ENCODE measurements around the gene HBG1.

Gene HBG1

DNA sequence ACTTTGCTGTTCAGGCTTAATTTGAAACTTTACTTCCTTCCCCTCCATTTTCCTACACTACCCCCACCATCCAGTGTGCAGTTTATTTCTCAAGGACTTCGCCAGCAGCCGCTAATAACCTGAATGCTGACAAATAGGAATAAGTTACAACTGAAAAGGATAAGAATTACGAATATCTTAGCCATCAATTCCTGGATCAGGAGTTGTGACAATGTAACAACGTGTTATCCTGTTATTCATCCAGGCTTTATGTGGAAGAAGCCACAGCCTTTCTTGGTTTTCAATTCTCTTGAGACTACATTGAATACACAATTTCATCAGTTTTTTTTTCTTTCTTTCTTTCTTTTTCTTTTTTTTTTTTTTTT, 5.9 kb downstream of the HBG1 start:
- POLR2A ChIA-PET: no interaction called here
- Histone ChIP-seq H3K27ac (ENCODE audit: extremely low read depth, low read depth, low read length) (no peak overlapping the region), H3K4me3 (ENCODE audit: low read depth, low read length) (no peak overlapping the region), H3K4me1 (ENCODE audit: control insufficient read depth, insufficient read depth, low read length) (no peaks in the 10 kb centered on the region), H3K9me3 (ENCODE audit: control insufficient read depth, insufficient read depth, low read depth, low read length) (no peaks in the 10 kb centered on the region), H3K36me3 (ENCODE audit: control insufficient read depth in 2 of 2, insufficient read depth in 1 of 2, low read length in 2 of 2) (no peaks in the 10 kb centered on the region)
- CTCF ChIA-PET: no interaction called here
- no peak for TF ChIP-seq ZFP69B (tag by site-specific recombination; IDR thresholded peaks at IDR 0.05)
- TF ChIP-seq ZBTB17 (tag by site-specific recombination; IDR thresholded peaks at IDR 0.05): no peak
- no peak for TF ChIP-seq ZNF138 (tag by site-specific recombination; IDR thresholded peaks at IDR 0.05; ENCODE audit: borderline replicate concordance)
- no peak for TF ChIP-seq GLIS2 (tag by site-specific recombination; IDR thresholded peaks at IDR 0.05)
- no peak for TF ChIP-seq ZNF48 (tag by site-specific recombination; IDR thresholded peaks at IDR 0.05)
- no peak for TF ChIP-seq HOXC10 (CRISPR knock-in tag; IDR thresholded peaks at IDR 0.05)

DNA sequence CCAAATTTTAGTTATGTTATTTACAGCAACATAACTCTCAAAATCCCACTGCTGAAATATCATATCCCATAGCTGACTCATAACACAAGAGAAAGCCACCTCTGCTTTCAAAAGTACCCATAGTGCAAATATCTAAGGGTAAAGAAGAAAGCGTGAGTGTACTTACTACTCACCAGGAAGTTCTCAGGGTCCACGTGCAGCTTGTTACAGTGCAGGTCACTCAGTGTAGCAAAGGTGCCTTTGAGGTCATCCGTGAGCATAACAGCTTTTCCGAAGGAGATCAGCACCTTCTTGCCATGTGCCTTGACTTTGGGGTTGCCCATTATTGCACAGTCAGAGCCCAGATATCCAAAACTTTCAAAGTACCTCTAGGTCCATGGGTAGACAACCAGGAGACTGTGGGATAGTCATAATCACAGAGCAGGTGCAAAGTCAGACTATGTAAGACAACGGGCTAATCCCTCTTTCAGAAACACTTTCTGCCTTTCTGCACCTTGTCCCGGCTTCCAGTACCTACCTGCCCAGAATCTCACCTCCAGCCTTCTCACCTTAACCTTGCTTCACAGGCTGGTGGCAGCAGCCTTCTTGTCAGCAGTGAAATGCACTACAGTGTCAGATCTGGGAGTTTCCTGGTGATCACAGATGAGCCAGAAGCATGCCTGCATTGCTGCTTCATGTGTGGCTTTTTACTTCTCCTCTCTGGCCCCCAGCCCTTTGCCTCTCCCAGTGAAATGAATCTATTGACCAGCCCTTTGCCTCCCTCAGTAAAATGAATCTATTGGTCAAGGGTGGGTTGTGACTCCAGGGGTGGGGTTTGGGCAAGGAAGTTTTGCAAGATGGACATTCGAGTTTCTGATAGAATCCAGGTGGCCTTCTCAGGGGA, 6.5 kb downstream of the HBG1 start:
- Histone ChIP-seq H3K4me1 (ENCODE audit: control insufficient read depth, insufficient read depth, low read length) (no peaks in the 10 kb centered on the region), H3K27ac (ENCODE audit: extremely low read depth, low read depth, low read length) (no peak overlapping the region), H3K36me3 (ENCODE audit: control insufficient read depth in 2 of 2, insufficient read depth in 1 of 2, low read length in 2 of 2) (no peaks in the 10 kb centered on the region), H3K4me3 (ENCODE audit: low read depth, low read length) (no peak overlapping the region), H3K9me3 (ENCODE audit: control insufficient read depth, insufficient read depth, low read depth, low read length) (no peaks in the 10 kb centered on the region)
- ChIA-PET POLR2A (no interaction called here), CTCF (no interaction called here)
- TF ChIP-seq ZNF184 (tag by site-specific recombination; IDR thresholded peaks at IDR 0.05): no peak
- TF ChIP-seq ZNF510 (tag by site-specific recombination; IDR thresholded peaks at IDR 0.05; ENCODE audit: insufficient replicate concordance): no peak
- no peak for TF ChIP-seq ZNF514 (tag by site-specific recombination; IDR thresholded peaks at IDR 0.05)
- no peak for TF ChIP-seq GFI1B (tag by site-specific recombination; IDR thresholded peaks at IDR 0.05)
- TF ChIP-seq ZNF76 (tag by site-specific recombination; IDR thresholded peaks at IDR 0.05; ENCODE audit: borderline replicate concordance, low read depth): no peak
- TF ChIP-seq ZNF302 (tag by site-specific recombination; IDR thresholded peaks at IDR 0.05; ENCODE audit: low read depth): no peak
- TF ChIP-seq, protein P1, sequence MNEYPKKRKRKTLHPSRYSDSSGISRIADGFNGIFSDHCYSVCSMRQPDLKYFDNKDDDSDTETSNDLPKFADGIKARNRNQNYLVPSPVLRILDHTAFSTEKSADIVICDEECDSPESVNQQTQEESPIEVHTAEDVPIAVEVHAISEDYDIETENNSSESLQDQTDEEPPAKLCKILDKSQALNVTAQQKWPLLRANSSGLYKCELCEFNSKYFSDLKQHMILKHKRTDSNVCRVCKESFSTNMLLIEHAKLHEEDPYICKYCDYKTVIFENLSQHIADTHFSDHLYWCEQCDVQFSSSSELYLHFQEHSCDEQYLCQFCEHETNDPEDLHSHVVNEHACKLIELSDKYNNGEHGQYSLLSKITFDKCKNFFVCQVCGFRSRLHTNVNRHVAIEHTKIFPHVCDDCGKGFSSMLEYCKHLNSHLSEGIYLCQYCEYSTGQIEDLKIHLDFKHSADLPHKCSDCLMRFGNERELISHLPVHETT (tag by site-specific recombination; IDR thresholded peaks at IDR 0.05): no peak
- no peak for TF ChIP-seq SCRT2 (tag by site-specific recombination; IDR thresholded peaks at IDR 0.05)
- no peak for TF ChIP-seq ZNF350 (tag by site-specific recombination; IDR thresholded peaks at IDR 0.05)
- no peak for TF ChIP-seq PRDM1 (tag by site-specific recombination; IDR thresholded peaks at IDR 0.05)
- TF ChIP-seq, protein P2, sequence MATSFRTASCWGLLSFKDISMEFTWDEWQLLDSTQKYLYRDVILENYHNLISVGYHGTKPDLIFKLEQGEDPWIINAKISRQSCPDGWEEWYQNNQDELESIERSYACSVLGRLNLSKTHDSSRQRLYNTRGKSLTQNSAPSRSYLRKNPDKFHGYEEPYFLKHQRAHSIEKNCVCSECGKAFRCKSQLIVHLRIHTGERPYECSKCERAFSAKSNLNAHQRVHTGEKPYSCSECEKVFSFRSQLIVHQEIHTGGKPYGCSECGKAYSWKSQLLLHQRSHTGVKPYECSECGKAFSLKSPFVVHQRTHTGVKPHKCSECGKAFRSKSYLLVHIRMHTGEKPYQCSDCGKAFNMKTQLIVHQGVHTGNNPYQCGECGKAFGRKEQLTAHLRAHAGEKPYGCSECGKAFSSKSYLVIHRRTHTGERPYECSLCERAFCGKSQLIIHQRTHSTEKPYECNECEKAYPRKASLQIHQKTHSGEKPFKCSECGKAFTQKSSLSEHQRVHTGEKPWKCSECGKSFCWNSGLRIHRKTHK (tag by site-specific recombination; IDR thresholded peaks at IDR 0.05): no peak
- TF ChIP-seq HOXD13 (CRISPR knock-in tag; IDR thresholded peaks at IDR 0.05; ENCODE audit: borderline replicate concordance): no peak
- TF ChIP-seq, protein P3, sequence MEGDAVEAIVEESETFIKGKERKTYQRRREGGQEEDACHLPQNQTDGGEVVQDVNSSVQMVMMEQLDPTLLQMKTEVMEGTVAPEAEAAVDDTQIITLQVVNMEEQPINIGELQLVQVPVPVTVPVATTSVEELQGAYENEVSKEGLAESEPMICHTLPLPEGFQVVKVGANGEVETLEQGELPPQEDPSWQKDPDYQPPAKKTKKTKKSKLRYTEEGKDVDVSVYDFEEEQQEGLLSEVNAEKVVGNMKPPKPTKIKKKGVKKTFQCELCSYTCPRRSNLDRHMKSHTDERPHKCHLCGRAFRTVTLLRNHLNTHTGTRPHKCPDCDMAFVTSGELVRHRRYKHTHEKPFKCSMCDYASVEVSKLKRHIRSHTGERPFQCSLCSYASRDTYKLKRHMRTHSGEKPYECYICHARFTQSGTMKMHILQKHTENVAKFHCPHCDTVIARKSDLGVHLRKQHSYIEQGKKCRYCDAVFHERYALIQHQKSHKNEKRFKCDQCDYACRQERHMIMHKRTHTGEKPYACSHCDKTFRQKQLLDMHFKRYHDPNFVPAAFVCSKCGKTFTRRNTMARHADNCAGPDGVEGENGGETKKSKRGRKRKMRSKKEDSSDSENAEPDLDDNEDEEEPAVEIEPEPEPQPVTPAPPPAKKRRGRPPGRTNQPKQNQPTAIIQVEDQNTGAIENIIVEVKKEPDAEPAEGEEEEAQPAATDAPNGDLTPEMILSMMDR (tag by site-specific recombination; IDR thresholded peaks at IDR 0.05): no peak
- TF ChIP-seq REPIN1 (tag by site-specific recombination; IDR thresholded peaks at IDR 0.05; ENCODE audit: low read depth): no peak
- no peak for TF ChIP-seq ZNF221 (tag by site-specific recombination; IDR thresholded peaks at IDR 0.05; ENCODE audit: borderline replicate concordance)
- TF ChIP-seq YY1 (tag by site-specific recombination; IDR thresholded peaks at IDR 0.05): no peak
- no peak for TF ChIP-seq ZNF558 (tag by site-specific recombination; IDR thresholded peaks at IDR 0.05)
- TF ChIP-seq ZNF138 (tag by site-specific recombination; IDR thresholded peaks at IDR 0.05; ENCODE audit: borderline replicate concordance): no peak
- TF ChIP-seq ZBTB8A (tag by site-specific recombination; IDR thresholded peaks at IDR 0.05): no peak
